H1 (cell line): ENCODE results near the gene CDH16. TPM values are rescaled to one million over a fixed set of nuclear protein-coding genes. Genes with fewer than 3 reads are reported as not detected.

Source experiments
- CTCF ChIA-PET: fragments of 300-600 bp; sonication (Branson Sonifier 250); formaldehyde crosslinking; loops from one replicate; lab custom pipeline; 2021; ENCODE audit not compliant: partially characterized antibody; lab: Charles Lee
- POLR2A ChIA-PET: fragments of 300-600 bp; sonication (Branson Sonifier 250); formaldehyde crosslinking; loops from one replicate; lab custom pipeline; 2021; ENCODE audit warnings: inconsistent platforms; ENCODE audit not compliant: partially characterized antibody; lab: Charles Lee
- DNase-seq, 2 experiments: peaks; one replicate each; pipeline versions ENCODE4 v3.0.0 to v3.0.0-alpha.2; 2010 to 2022; ENCODE audit warnings: low spot score in 2 of 2, low read depth in 1 of 2, mixed read lengths in 1 of 2
- FAIRE-seq: peaks from 2 replicates; lab custom pipeline; 2011; peaks lifted over from hg19 to GRCh38; lab: Jason Lieb, UNC
- H2AFZ ChIP-seq: 2 replicates; pipeline ENCODE4 v1.8.1; 2012; ENCODE audit warnings: low read length, inconsistent platforms
- H2AK5ac ChIP-seq: 2 replicates; pipeline ENCODE4 v1.6.1; 2013; ENCODE audit warnings: low read depth, low read length
- H2BK120ac ChIP-seq: replicated peaks from 2 replicates; pipeline ENCODE3; 2013; ENCODE audit warnings: low read depth, low read length, inconsistent platforms
- H2BK12ac ChIP-seq: 2 replicates; pipeline ENCODE4 v1.6.1; 2013; ENCODE audit warnings: low read depth, low read length
- H2BK15ac ChIP-seq: 2 replicates; pipeline ENCODE4 v1.6.1; 2013; ENCODE audit warnings: low read length
- H2BK20ac ChIP-seq: 2 replicates; pipeline ENCODE4 v1.6.1; 2013; ENCODE audit warnings: low read length
- H2BK5ac ChIP-seq: 2 replicates; pipeline ENCODE4 v1.6.1; 2013; ENCODE audit warnings: low read depth, low read length
- H3K14ac ChIP-seq: 2 replicates; pipeline ENCODE4 v1.6.1; 2013; ENCODE audit warnings: inconsistent platforms; ENCODE audit not compliant: insufficient read length
- H3K18ac ChIP-seq: 2 replicates; pipeline ENCODE4 v1.6.1; 2013; ENCODE audit warnings: low read length; ENCODE audit errors: extremely low read depth
- H3K23ac ChIP-seq: 2 replicates; pipeline ENCODE4 v1.6.1; 2013; ENCODE audit warnings: inconsistent platforms; ENCODE audit not compliant: insufficient read length
- H3K23me2 ChIP-seq: 2 replicates; pipeline ENCODE4 v1.6.1; 2013; ENCODE audit warnings: low read depth, low read length
- H3K27ac ChIP-seq: 2 replicates; pipeline ENCODE4 v1.6.1; 2011; ENCODE audit warnings: low read depth, low read length, inconsistent platforms
- H3K27me3 ChIP-seq, 4 experiments: replicated peaks in 1 of 4; 1 replicate in 1 of 4; 2 replicates in 3 of 4; pipeline versions ENCODE4 v1.6.1 to v1.8.1; 2011 to 2013; ENCODE audit warnings: low read length in 3 of 4, mild to moderate bottlenecking in 3 of 4, inconsistent platforms in 2 of 4, mixed read lengths in 2 of 4, moderate library complexity in 1 of 4; ENCODE audit not compliant: control insufficient read depth in 3 of 4, insufficient read depth in 3 of 4; ENCODE audit errors: extremely low read depth in 1 of 4
- H3K36me3 ChIP-seq, 4 experiments: 2 replicates each; pipeline versions ENCODE4 v1.6.1 to v1.8.1; 2011 to 2013; ENCODE audit warnings: mild to moderate bottlenecking in 4 of 4, low read length in 3 of 4, moderate library complexity in 2 of 4, control low read depth in 1 of 4, inconsistent platforms in 1 of 4; ENCODE audit not compliant: insufficient read depth in 4 of 4, control insufficient read depth in 2 of 4
- H3K4ac ChIP-seq: replicated peaks from 2 replicates; pipeline ENCODE3; 2013; ENCODE audit warnings: low read length, low read depth, mixed read lengths, inconsistent platforms; ENCODE audit not compliant: insufficient read length
- H3K4me1 ChIP-seq, 4 experiments: replicated peaks in 1 of 4; 1 replicate in 1 of 4; 2 replicates in 3 of 4; pipeline versions ENCODE4 v1.6.1 to v1.8.1; 2011 to 2013; ENCODE audit warnings: low read length in 3 of 4, inconsistent platforms in 2 of 4, mixed read lengths in 1 of 4; ENCODE audit not compliant: insufficient read depth in 4 of 4, control insufficient read depth in 3 of 4
- H3K4me2 ChIP-seq, 2 experiments: 2 replicates each; pipeline versions ENCODE4 v1.6.1 to v1.8.1; 2011 to 2013; ENCODE audit warnings: low read depth in 2 of 2, low read length in 2 of 2, control low read depth in 1 of 2, inconsistent platforms in 1 of 2, mild to moderate bottlenecking in 1 of 2; ENCODE audit not compliant: insufficient read depth in 1 of 2
- H3K4me3 ChIP-seq, 4 experiments: fragments of 200-600, 300-600 bp in 1 of 4; sonication (generic), shearing (Covaris generic), sonication (Bioruptor Twin) in 1 of 4; 2 replicates each; pipeline versions ENCODE4 v1.5.1 to v1.8.1; 2011 to 2016; ENCODE audit warnings: low read length in 4 of 4, low read depth in 3 of 4, control low read depth in 2 of 4, inconsistent platforms in 2 of 4, mild to moderate bottlenecking in 2 of 4, mixed read lengths in 1 of 4, moderate library complexity in 1 of 4; ENCODE audit not compliant: insufficient read depth in 2 of 4; ENCODE audit errors: extremely low read depth in 1 of 4
- H3K56ac ChIP-seq: replicated peaks from 2 replicates; pipeline ENCODE3; 2013; ENCODE audit warnings: low read depth, mild to moderate bottlenecking, mixed read lengths, low read length, inconsistent platforms; ENCODE audit not compliant: insufficient read length
- H3K79me1 ChIP-seq: 2 replicates; pipeline ENCODE4 v1.6.1; 2013; ENCODE audit warnings: low read depth, low read length, control low read depth
- H3K79me2 ChIP-seq, 2 experiments: 2 replicates each; pipeline versions ENCODE4 v1.6.1 to v1.8.1; 2012 to 2013; ENCODE audit warnings: low read length in 2 of 2, mild to moderate bottlenecking in 2 of 2, inconsistent platforms in 1 of 2; ENCODE audit not compliant: insufficient read depth in 2 of 2, control insufficient read depth in 1 of 2
- H3K9ac ChIP-seq, 4 experiments: replicated peaks in 1 of 4; 1 replicate in 1 of 4; 2 replicates in 3 of 4; pipeline versions ENCODE4 v1.6.1 to v1.8.1; 2011 to 2013; ENCODE audit warnings: low read depth in 3 of 4, low read length in 3 of 4, control low read depth in 2 of 4, mild to moderate bottlenecking in 2 of 4, moderate library complexity in 2 of 4, inconsistent platforms in 1 of 4; ENCODE audit errors: extremely low read depth in 1 of 4
- H3K9me3 ChIP-seq, 2 experiments: 2 replicates each; pipeline versions ENCODE4 v1.6.1 to v1.8.1; 2012 to 2013; ENCODE audit warnings: mild to moderate bottlenecking in 2 of 2, moderate library complexity in 2 of 2, control low read depth in 1 of 2, inconsistent platforms in 1 of 2, low read depth in 1 of 2, low read length in 1 of 2, mixed read lengths in 1 of 2; ENCODE audit not compliant: insufficient read depth in 2 of 2
- H4K20me1 ChIP-seq, 2 experiments: replicated peaks in 1 of 2; 2 replicates each; pipeline versions ENCODE3 to v1.8.1; 2011 to 2013; ENCODE audit warnings: inconsistent platforms in 2 of 2, low read length in 2 of 2, mild to moderate bottlenecking in 1 of 2; ENCODE audit not compliant: insufficient read depth in 2 of 2, control insufficient read depth in 1 of 2
- H4K5ac ChIP-seq: 2 replicates; pipeline ENCODE4 v1.6.1; 2013; ENCODE audit warnings: low read length, low read depth, mixed read lengths, inconsistent platforms; ENCODE audit not compliant: insufficient read length
- H4K8ac ChIP-seq: 2 replicates; pipeline ENCODE4 v1.8.0; 2013; ENCODE audit warnings: mild to moderate bottlenecking, moderate library complexity, low read length, inconsistent platforms; ENCODE audit not compliant: insufficient read depth; ENCODE audit errors: extremely low read depth
- H4K91ac ChIP-seq: replicated peaks from 2 replicates; pipeline ENCODE3; 2013; ENCODE audit warnings: low read length, mixed read lengths, inconsistent platforms; ENCODE audit not compliant: insufficient read length
- KDM1A ChIP-seq: fragments of 200-600, 300-600 bp; sonication (generic); IDR thresholded peaks from 2 replicates; pipeline ENCODE4 v1.7.1; 2016; ENCODE audit warnings: mild to moderate bottlenecking, low read length, borderline replicate concordance
- NANOG ChIP-seq: IDR thresholded peaks from 2 replicates; pipeline ENCODE4 v1.6.1; 2011; ENCODE audit warnings: low read length, low read depth, mild to moderate bottlenecking, inconsistent platforms; ENCODE audit not compliant: insufficient read depth, poor library complexity, severe bottlenecking
- WGBS, 2 experiments: shearing (Covaris generic) in 1 of 2; methylation state at CpG; one replicate each; pipeline versions ENCODE4 v1.1.6 to v1.1.7; 2013 to 2015; ENCODE audit warnings: low lambda C conversion rate in 2 of 2, mixed read lengths in 2 of 2, inconsistent platforms in 1 of 2, low coverage in 1 of 2, missing lambda C conversion rate in 1 of 2; ENCODE audit not compliant: insufficient replicate concordance in 2 of 2, insufficient coverage in 1 of 2, insufficient read length in 1 of 2; ENCODE audit errors: extremely low coverage in 1 of 2, missing lambda C conversion rate in 1 of 2; 5-methylcytosine and 5-hydroxymethylcytosine counted together
- polyA plus RNA-seq, 7 experiments: library from polyadenylated mRNA; depleted of rRNA in 3 of 7; stranded (reverse) in 5 of 7; unstranded in 2 of 7; fragments of >200 nt in 5 of 7; fragments of 200-250 nt in 2 of 7; gene quantifications; 1 replicate in 5 of 7; 2 replicates in 1 of 7; 4 replicates in 1 of 7; pipeline versions ENCODE4 v1.2.1 to v1.2.3, GENCODE V29; 2011 to 2013; ENCODE audit warnings: missing spikeins in 2 of 7, mixed read lengths in 2 of 7
- total RNA-seq: library from RNA; stranded (reverse); fragmentation: NEBNext Ultra II Directional; extraction: Animal tissue kit (Norgen Biotek cat#: 25700); gene quantifications from 2 replicates; pipeline ENCODE4 v1.2.1, GENCODE V29; 2021

CDH16 gene
- total and polyA plus RNA-seq, 2 of the 8 experiments (the other 6 are each of a cell fraction or from before 2014, with no cell fraction given): not detected

DNA sequence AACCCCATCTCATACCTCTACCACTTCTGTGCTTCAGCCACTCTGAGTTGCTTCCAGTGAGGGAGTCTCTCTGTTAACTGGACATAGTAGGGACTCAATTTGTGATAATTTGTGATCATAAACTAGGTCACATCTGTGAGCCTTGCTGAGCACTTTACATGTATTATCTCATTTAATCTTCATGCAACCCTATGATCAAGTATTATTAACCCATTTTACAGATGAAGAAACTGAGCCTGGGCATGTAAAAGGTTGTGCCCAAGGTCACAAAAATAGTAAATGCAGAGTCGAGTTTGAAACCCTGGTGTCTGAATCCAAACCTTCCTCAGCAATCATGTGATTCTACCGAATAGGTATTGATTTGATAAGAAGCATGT, 19.8 kb downstream of the CDH16 start:
- peaks cover 0 to 6% (median 2%) of the 10 kb centered on the region in 4 experiments; a peak in 3 of 7 replicates for H3K4me1 ChIP-seq
- FAIRE-seq: no peak

More for the DNA sequence above, 19.8 kb downstream of the CDH16 start:
- Histone ChIP-seq H3K27me3 (no peaks in the 10 kb centered on the region; a peak in 1 of 7 replicates), H2BK15ac (no peak overlapping the region), H3K14ac (no peak overlapping the region), H4K8ac (no peak overlapping the region), H2BK12ac (no peak overlapping the region), H3K36me3 (no peaks in the 10 kb centered on the region), H3K23ac (no peak overlapping the region), H3K9me3 (no peaks in the 10 kb centered on the region), H3K18ac (no peak overlapping the region), H2AFZ (no peak overlapping the region), H2BK20ac (no peak overlapping the region), H3K79me2 (no peaks in the 10 kb centered on the region), H3K4me2 (no peak overlapping the region), H4K20me1 (peaks cover 4 to 8% of the 10 kb centered on the region in 2 experiments), H2BK5ac (no peak overlapping the region), H3K23me2 (no peaks in the 10 kb centered on the region), H2BK120ac (no peak overlapping the region), H4K91ac (no peak overlapping the region), H3K9ac (no peak overlapping the region), H3K56ac (no peak overlapping the region), H3K27ac (no peak overlapping the region), H4K5ac (no peak overlapping the region), H3K4me3 (no peak overlapping the region), H2AK5ac (no peak overlapping the region), H3K79me1 (no peaks in the 10 kb centered on the region), H3K4ac (no peak overlapping the region)
- TF ChIP-seq KDM1A (peak; percentile 23; the same call in 1 of the 2 replicates), NANOG (no peak)
- ChIA-PET POLR2A (interaction anchor here (1.3 to 2.3 kb wide), 2 partner anchors 20 to 30 kb away, joined by 3 to 5 read pairs; partner anchors contain the start of gene CDH16), CTCF (interaction anchor here (1.0 to 42.0 kb wide), 4 partner anchors 17 to 128 kb away, joined by 3 to 1009 read pairs (median 24); partner anchors contain the start of genes CDH16, CIAO2B and RRAD)
- no peak for DNase-seq
- WGBS, 2 experiments: 72% methylated on average over 2 of the region's 2 CpGs; no CpG with 5 or more reads in 1 of the 2 experiments
